ENCODE data around the gene BRD3.

BRD3 gene

DNA sequence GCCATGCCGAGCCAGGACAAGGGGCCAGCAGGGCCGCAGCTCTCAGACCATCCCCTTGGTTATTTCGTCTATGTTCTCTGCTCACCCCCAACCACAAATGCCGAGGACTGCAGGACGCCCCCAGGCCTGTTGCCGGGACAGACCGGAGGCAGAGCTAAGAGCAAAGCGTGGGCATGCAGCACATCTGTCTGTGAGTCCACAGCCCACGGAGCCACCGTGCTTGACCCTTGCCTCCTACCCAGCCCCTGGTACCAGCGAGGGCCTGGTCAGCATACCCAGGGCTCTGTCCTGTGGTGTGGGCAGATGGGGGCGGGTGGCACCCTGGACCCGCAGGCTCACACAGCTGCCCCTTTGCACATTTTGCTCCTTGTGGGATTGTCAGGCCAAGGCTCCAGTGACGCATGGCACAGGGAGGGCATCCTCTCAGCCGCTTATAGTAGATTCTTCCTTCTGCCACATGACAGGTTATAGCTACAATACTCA lies 4.7 kb downstream of the BRD3 start:
- Histone ChIP-seq H3K4me3 (ENCODE audit: insufficient read depth, low read length, poor library complexity, severe bottlenecking) (no peak overlapping the region), H3K79me2 (ENCODE audit: insufficient read depth, low read length) (no peaks in the 10 kb centered on the region), H4K20me1 (ENCODE audit: low read depth, low read length) (peaks cover 6% of the 10 kb centered on the region), H3K36me3 (ENCODE audit: low read length) (no peaks in the 10 kb centered on the region), H3K4me2 (ENCODE audit: low read depth, low read length, poor library complexity, severe bottlenecking) (no peak overlapping the region), H3K27ac (ENCODE audit: low read depth, low read length) (no peak overlapping the region), H3K9me3 (ENCODE audit: insufficient read depth, low read length) (no peaks in the 10 kb centered on the region), H3K9ac (ENCODE audit: low read length) (no peak overlapping the region), H3F3A (ENCODE audit: insufficient read depth) (no peaks in the 10 kb centered on the region), H2AFZ (ENCODE audit: low read depth, low read length, severe bottlenecking) (no peak overlapping the region), H3K27me3 (ENCODE audit: low read length) (no peaks in the 10 kb centered on the region), H3K9me2 (replicated peaks; ENCODE audit: insufficient read depth, low read length) (no peaks in the 10 kb centered on the region)
- TF ChIP-seq EZH2phosphoT487 (conservative IDR thresholded peaks at IDR 0.05; ENCODE audit: low read length) = no peak
- TF ChIP-seq, protein P1, sequence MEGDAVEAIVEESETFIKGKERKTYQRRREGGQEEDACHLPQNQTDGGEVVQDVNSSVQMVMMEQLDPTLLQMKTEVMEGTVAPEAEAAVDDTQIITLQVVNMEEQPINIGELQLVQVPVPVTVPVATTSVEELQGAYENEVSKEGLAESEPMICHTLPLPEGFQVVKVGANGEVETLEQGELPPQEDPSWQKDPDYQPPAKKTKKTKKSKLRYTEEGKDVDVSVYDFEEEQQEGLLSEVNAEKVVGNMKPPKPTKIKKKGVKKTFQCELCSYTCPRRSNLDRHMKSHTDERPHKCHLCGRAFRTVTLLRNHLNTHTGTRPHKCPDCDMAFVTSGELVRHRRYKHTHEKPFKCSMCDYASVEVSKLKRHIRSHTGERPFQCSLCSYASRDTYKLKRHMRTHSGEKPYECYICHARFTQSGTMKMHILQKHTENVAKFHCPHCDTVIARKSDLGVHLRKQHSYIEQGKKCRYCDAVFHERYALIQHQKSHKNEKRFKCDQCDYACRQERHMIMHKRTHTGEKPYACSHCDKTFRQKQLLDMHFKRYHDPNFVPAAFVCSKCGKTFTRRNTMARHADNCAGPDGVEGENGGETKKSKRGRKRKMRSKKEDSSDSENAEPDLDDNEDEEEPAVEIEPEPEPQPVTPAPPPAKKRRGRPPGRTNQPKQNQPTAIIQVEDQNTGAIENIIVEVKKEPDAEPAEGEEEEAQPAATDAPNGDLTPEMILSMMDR (IDR thresholded peaks at IDR 0.05; ENCODE audit: insufficient read depth, low read length, poor library complexity, severe bottlenecking) = no peak

DNA sequence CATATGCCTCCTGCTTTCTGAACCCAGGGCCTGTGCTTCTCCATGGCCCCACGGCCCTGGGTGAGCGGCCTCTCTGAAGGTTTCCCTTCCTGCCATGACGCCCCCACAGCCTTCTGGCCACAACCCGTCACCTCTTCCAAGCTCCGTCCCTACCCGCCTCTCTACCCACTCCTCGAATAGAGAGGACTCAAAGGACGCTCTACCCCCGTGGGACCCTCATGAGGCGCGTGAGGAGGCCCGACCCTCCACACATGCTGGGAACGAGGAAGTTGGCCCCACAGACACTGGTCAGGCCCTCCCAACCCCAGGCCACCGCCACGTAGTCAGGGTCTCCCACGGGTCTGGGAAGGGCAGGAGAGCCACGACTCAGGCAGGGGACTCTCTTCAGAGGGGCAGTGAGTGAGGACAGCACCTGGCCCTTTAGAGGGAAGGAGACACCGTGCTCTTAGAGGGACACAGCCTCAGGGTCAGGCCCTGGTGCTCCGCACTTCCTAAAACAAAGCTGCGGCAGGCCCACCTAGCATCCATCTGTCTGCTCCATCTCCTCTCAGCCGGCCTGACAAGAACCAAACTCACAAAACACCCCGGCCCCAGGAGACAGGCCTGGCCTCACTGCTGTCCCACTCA lies 5.3 kb downstream of the BRD3 start:
- H3K9me3 ChIP-seq (ENCODE audit: insufficient read depth, low read length) = no peaks in the 10 kb centered on the region
- H3K27me3 ChIP-seq (ENCODE audit: low read length) = no peaks in the 10 kb centered on the region
- no peak overlapping the region for H3K9ac ChIP-seq (ENCODE audit: low read length)
- H3K4me3 ChIP-seq (ENCODE audit: insufficient read depth, low read length, poor library complexity, severe bottlenecking) = no peak overlapping the region
- H3K36me3 ChIP-seq (ENCODE audit: low read length) = no peaks in the 10 kb centered on the region
- H3K27ac ChIP-seq (ENCODE audit: low read depth, low read length) = no peak overlapping the region
- H3K79me2 ChIP-seq (ENCODE audit: insufficient read depth, low read length) = no peaks in the 10 kb centered on the region
- H4K20me1 ChIP-seq (ENCODE audit: low read depth, low read length) = peaks cover 6% of the 10 kb centered on the region
- H3K9me2 ChIP-seq (replicated peaks; ENCODE audit: insufficient read depth, low read length) = no peaks in the 10 kb centered on the region
- no peak overlapping the region for H2AFZ ChIP-seq (ENCODE audit: low read depth, low read length, severe bottlenecking)
- no peak for TF ChIP-seq EZH2phosphoT487 (conservative IDR thresholded peaks at IDR 0.05; ENCODE audit: low read length)
- no peak overlapping the region for H3K4me2 ChIP-seq (ENCODE audit: low read depth, low read length, poor library complexity, severe bottlenecking)
- no peaks in the 10 kb centered on the region for H3F3A ChIP-seq (ENCODE audit: insufficient read depth)

DNA sequence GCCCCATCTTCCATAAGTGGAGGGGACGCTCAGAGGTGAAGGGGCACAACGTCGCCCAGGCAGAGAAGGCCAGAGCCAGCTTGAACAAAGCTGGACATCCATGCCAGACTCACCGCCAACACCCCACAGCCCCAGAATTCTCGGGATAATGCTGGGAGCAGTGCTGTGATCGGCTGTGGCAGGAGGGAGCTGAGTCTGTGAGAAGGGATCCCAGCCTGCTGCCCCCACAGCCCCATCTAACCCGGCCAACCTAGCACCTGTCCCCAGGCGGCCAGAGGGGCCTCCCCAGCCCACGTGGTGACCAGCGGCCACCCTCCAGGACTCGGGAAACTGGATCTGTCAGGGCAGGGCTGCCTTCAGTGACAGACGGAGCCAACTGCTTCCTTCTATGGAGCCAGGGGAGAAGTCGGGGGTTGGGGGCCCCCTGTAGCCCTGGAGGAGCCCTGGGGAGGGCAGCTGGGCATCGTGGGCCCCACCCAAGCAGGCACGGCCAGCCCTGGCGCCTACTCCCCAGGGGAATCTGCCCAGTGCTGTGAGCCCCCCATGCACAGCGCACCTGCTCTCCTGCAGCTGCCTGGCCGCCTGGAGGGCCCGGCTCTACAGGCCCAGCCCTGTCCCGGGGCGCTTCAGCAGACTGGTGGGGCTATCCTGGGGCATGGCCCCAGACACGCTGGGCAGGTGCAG lies 6.0 kb downstream of the BRD3 start:
- Histone ChIP-seq H3K27ac (ENCODE audit: low read depth, low read length) (no peak overlapping the region), H3K36me3 (ENCODE audit: low read length) (no peaks in the 10 kb centered on the region), H3K9me2 (replicated peaks; ENCODE audit: insufficient read depth, low read length) (no peaks in the 10 kb centered on the region), H3K4me2 (ENCODE audit: low read depth, low read length, poor library complexity, severe bottlenecking) (no peak overlapping the region), H3K4me3 (ENCODE audit: insufficient read depth, low read length, poor library complexity, severe bottlenecking) (no peak overlapping the region), H3K27me3 (ENCODE audit: low read length) (no peaks in the 10 kb centered on the region), H3K9ac (ENCODE audit: low read length) (no peak overlapping the region), H2AFZ (ENCODE audit: low read depth, low read length, severe bottlenecking) (no peak overlapping the region), H3K79me2 (ENCODE audit: insufficient read depth, low read length) (no peaks in the 10 kb centered on the region), H3F3A (ENCODE audit: insufficient read depth) (no peaks in the 10 kb centered on the region), H4K20me1 (ENCODE audit: low read depth, low read length) (peaks cover 6% of the 10 kb centered on the region), H3K9me3 (ENCODE audit: insufficient read depth, low read length) (no peaks in the 10 kb centered on the region)
- no peak for TF ChIP-seq EZH2phosphoT487 (conservative IDR thresholded peaks at IDR 0.05; ENCODE audit: low read length)
- TF ChIP-seq, protein P1 (IDR thresholded peaks at IDR 0.05; ENCODE audit: insufficient read depth, low read length, poor library complexity, severe bottlenecking) = no peak
